Activated effector memory CD4-positive, alpha-beta T cell treated with Interleukin-2 at 50 U/mL for 16 hours (primary cell): Measurements from ENCODE around the gene CARTPT.

ENCODE experiments used
- DNase-seq: peaks from one replicate; pipeline ENCODE4 v3.0.0-alpha.2; 2020

CARTPT gene

GRCh38 chr5:71719063-71719964 lies at the start of gene CARTPT:
Gene CARTPT, plus strand, starts transcription at chr5:71719275. Its CDS starts 19 bp downstream, at chr5:71719294.
- DNase-seq, result no peak

GRCh38 chr5:71677977-71678376 lies 41.1 kb upstream of the CARTPT start:
- no peak for DNase-seq

GRCh38 chr5:71679714-71680113 lies 39.4 kb upstream of the CARTPT start:
- no peak for DNase-seq

- DNase-seq, result no peak
These were observed 38.6 kb upstream of the CARTPT start for GRCh38 chr5:71680510-71680909.

GRCh38 chr5:71681296-71681695 lies 37.8 kb upstream of the CARTPT start:
- DNase-seq, result no peak

DNA sequence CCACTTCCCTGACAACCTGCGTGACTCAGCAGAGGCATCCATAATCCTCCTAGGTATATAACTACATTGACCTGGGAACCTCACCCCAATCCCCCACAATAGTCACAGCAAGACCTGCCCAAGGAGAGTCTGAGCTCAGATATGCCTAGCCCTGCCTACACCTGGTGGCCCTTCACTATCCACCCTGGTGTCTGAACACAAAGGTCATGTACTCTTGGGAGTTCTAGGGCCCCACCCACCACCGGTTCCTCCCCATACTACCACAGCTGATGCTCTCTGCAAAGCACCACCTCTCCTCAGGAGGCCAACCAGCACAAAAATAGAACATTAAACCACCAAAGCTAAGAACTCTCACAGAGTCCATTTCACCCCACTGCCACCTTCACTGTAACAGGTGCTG lies 34.8 kb upstream of the CARTPT start:
- no peak for DNase-seq

DNA sequence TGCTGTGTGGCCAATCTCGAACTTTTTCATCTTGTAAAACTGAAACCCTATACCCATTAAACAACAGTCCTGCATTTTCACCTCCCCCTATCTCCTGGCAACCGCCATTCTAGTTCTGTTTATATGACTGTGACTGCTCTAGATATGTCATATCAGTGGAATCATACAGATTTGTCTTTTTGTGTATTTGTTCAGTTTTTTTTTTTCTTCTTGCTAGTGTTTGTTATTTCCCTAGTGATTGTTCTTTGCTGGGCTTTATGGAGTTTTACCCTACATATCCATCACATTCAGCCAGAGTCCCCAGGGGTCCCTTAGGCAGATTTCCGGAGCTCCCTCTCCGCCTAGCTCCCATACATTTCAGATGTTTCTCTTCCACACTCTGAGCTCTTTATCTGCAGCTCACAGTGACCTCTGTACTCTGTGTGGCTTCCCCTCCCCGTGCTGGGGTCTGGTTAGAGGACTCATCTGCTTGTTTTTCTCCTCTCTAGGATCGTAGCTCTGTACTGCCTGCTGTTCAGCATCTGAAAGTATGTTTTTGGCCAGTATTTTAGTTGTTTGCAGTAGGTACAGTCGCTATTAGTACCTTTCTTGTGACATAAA lies 25.1 kb upstream of the CARTPT start:
- no peak for DNase-seq

- no peak for DNase-seq
These were observed 24.0 kb upstream of the CARTPT start for GRCh38 chr5:71695071-71695470.

DNA sequence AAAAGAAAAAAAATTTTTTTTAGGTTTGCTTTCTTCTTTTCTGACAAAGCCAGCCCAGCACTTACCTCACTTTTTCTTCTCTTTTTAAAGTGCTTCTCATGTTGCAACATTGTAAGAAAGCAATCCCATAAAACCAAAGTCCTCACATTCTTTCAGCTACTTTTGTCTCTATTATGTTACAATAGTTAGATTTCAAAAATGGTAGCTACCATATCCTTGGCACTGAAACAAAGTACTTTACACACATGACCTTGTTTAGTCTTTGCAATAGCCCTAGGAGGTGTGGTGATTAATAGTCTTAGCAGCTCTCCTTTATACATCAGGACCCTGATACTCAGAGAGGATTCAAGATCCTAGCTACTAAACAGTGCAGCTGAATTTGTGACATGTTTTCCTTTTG lies 23.5 kb upstream of the CARTPT start:
- DNase-seq, result no peak

DNA sequence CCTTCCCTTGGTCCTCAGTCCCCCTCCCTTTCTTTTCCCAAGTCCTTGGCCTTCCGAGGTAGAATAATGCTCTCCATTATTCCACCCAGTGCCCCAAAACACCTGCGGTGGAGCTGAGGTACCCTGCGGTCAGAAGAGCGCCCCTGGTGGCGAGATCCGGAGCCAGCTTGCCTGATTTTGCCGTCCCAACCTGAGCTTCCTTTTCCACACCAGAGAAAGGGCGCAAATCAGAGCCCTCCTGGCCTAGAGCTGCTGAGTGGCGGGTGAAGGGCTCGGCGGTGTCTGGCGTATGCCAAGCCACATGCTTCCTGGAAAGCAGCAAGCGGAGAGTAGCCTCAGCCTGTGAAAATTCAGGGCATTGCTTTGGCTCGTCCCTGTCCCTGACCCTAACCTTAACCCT lies 21.1 kb upstream of the CARTPT start:
- no peak for DNase-seq

- DNase-seq, result no peak
These were observed 19.8 kb upstream of the CARTPT start for GRCh38 chr5:71699233-71699632.

DNA sequence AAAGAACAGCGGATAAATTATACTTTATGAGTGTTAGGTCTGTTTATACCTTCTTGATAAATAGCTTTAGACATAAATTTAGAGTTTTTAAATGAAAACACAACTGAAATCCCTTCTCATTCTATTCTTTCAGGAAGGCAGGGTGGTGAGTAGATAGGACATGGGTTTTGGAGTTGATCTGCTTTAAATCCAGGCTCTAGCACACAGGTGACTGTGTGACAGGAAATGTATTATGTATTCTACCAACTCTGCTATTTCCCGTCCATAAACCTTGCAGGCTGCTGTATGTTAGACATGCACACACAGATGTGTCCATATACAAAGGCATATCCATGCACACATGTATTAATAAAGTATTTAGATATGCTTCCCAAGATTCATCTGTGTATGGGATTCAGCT lies 19.3 kb upstream of the CARTPT start:
- no peak for DNase-seq

- no peak for DNase-seq
These were observed 18.3 kb upstream of the CARTPT start for GRCh38 chr5:71700803-71701202.

DNA sequence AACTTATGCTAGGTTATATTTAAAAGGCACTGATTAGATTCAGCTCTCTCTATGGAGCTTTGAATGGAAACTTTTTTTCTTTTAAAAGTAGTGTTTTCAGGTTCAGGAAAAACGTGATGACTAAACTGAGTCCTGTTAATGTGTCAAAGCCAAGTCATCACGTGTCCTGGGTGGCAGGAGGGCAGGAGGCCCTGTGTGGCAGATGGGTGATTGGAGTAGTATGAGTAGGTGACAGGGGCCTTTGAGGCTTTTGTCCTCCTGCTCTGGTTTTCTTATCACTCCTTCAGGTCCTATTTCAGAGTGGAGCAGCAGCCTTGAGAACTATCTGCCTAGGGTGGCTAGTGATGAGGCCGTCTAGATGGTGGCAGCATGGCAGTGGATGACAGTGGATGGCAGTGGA lies 17.7 kb upstream of the CARTPT start:
- DNase-seq, result no peak

DNA sequence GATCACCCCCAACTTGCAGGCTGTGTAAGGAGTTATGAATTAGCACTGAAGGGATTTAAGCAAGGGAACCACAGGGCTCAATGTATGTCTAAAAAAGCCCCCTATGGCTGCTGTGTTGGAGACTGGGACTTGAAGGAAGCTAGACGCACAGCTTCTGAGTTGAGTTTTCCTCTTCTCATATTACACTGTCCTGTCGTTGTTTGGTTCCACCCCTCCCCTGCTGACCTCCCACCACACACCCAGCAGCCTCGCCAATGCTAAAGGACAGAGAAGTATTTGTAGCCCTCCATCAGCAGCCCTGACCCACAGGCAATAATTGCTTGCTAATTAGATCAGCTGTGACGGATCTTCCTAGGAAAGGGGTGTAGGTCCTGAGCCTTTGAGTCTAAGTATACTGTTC lies 15.1 kb upstream of the CARTPT start:
- no peak for DNase-seq

DNA sequence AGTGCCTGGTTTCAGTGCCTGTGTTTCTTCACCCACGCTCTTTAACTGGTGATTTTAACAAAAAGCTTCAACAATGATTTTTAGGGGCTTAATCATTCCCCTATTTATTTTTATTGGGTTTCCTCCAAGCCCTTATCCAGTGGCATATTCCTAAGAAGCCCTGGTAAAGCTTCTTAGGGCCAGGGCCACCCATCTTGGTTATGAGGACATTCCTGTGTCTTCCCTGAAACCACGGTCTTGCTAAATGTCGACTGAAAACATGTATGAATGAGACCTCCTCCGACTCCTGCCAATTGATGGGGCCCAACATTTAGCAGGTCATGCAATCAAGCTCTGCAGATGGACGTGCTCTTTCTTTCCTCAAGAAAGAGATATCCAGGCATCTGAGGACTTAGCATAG lies 13.7 kb upstream of the CARTPT start:
- no peak for DNase-seq

DNA sequence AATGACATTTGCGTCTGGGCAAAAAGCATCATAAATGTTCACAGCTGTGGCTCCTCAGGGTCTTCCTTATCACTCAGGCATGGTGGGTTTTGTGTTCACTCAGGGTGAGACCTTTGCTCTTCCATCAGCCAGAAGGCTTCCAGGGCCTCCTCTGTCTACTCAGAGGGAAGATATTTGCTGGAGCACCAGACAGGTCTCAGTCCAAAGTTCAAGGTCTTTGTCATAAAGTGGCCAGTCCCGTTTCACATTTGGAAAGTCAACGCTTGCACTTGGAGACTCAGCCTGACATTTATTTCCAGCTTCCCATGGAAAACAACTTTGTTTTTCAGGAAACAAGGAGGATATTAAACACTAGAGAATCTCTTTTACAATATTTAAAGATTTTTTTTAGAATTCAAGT lies 12.2 kb upstream of the CARTPT start:
- no peak for DNase-seq

- no peak for DNase-seq
These were observed 7.5 kb upstream of the CARTPT start for GRCh38 chr5:71711610-71712009.

GRCh38 chr5:71714911-71715310 lies 4.2 kb upstream of the CARTPT start:
- DNase-seq, result no peak

DNA sequence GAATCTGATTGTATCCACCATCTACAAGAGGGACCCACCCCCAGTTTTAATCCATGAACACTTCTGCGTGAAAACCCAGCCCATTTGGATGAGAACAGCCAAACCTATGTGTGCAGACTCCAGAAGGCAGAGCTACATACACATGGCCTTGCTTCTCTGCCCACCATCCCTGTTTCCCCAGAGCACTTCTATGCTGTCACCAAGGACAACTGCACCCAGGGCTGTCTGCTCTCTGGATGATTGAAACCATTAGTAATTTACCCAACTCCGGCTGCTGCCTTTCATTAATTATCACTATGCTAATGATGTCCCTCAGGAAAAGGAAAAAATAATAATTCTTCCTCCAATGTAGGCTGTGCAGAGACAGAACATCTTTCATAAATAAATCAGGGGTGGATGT lies 8.9 kb downstream of the CARTPT start:
- no peak for DNase-seq

- no peak for DNase-seq
These were observed 11.9 kb downstream of the CARTPT start for GRCh38 chr5:71731015-71731414.

GRCh38 chr5:71732011-71732410 lies 12.9 kb downstream of the CARTPT start:
- no peak for DNase-seq

GRCh38 chr5:71734141-71734540 lies 15.1 kb downstream of the CARTPT start:
- no peak for DNase-seq

- DNase-seq, result no peak
These were observed 19.0 kb downstream of the CARTPT start for GRCh38 chr5:71737931-71738539.
